Body of pancreas (tissue), 4 donors: ENCODE results near the gene POU2F2.

Source experiments
- CTCF ChIP-seq, 7 experiments: fragments of 450-650 bp in 4 of 7; fragments of 200-600 bp in 3 of 7; sonication (generic) in 3 of 7; IDR thresholded peaks; one replicate each; pipeline ENCODE4 v1.5.1; 2016 to 2019; ENCODE audit warnings: antibody characterized with exemption in 7 of 7
- POLR2A ChIP-seq, 3 donors: fragments of 450-650 bp; IDR thresholded peaks; one replicate each; pipeline ENCODE4 v1.6.1; 2016; ENCODE audit warnings: antibody characterized with exemption in 3 of 3, mild to moderate bottlenecking in 2 of 3

- TF ChIP-seq POLR2A (IDR thresholded peaks at IDR 0.05) (no peak), CTCF (IDR thresholded peaks at IDR 0.05) (no peak)
These were observed 857 bp downstream of the POU2F2 start for GRCh38 chr19:42131149-42132029.
